Activated CD4-positive, alpha-beta T cell treated with anti-CD3 and anti-CD28 coated beads for 24 hours (primary cell): ENCODE measurements around the gene ZNF484.
"Not testable (repeated sequence)": the region's sequence is repeated elsewhere in the genome, so short reads cannot be mapped to it uniquely, and the experiment has no call there.

Experiments
- DNase-seq, 2 donors: peaks; one replicate each; pipeline ENCODE4 v3.0.0-alpha.2; 2020; ENCODE audit warnings: low read depth in 2 of 2

The ZNF484 gene

DNA sequence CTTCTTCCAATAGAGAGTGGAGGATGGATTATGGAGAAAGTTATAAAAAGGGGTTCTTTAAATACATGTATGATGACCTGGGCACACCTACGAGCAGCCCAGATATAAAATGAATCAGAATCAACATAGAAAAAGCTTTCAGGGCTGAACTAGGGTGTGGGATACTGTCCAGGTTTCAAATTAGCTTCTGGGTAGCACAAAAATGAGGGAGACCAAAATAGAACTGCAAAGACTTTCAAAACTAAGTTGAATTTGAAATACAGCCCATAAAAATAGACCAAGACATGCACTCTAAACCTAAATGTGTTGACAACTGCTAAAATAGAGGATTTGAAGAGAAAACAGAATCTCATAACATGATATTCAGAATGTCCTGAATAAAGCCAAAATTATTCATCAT is 17.0 kb downstream of the ZNF484 start:
- no peak for DNase-seq

DNA sequence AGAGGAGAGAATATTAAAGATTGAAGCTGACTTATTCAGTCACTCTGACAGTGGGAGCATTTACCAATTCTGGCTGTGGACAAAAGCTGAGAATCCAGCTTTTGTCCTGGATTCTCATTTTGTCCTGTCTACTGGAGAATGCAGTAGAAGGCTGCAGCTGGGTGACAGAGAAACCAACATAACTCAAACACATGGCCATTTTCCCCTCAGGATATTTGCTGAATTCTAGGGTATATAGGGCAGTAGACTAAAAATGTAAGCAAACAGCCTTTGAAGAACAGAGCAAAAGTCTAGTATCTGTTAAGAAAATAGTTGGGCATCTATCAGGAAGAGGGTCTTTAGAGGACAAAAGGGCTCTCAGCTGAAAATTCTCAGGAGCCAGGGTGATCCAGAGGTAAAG is 20.6 kb downstream of the ZNF484 start:
- no peak for DNase-seq

DNA sequence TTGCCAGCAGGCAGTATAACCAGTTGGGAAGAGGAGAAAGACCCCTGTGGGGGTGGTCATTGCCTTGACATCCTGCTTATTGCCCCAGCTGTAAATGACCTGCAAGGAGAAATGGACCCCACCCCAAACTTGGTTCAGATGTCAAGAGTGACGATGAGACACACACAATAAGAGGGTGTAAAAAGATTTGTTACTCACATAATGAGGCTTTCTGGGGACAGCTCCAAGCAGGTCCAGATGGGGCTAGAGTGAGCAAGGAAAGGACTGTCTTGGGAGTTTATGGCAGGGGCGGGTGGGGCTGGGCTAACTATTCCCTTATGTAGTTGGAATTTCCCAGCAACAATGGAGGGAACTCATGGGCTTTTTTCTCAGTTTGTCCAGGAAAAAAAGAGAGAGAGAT is 24.1 kb downstream of the ZNF484 start:
- no peak for DNase-seq

DNA sequence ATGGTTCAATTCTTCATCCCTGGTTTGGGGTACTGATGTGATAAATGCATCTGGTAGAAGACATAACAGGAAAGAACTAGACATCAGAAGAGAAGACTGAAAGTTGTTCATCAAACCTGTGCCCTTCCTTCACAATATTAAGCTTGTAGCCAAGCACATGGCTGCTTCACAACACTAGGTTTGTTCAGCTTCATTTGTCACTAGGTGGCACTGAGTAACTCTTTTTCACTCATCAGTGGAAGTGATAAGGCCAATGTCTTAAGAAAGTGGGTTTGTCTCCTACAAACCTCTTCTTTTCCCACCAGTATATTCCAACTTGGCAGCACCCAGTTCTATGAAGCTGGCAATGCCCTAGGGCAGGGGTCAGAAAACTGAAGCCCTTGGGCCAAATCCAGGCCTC is 26.9 kb downstream of the ZNF484 start:
- DNase-seq, result no peak

DNA sequence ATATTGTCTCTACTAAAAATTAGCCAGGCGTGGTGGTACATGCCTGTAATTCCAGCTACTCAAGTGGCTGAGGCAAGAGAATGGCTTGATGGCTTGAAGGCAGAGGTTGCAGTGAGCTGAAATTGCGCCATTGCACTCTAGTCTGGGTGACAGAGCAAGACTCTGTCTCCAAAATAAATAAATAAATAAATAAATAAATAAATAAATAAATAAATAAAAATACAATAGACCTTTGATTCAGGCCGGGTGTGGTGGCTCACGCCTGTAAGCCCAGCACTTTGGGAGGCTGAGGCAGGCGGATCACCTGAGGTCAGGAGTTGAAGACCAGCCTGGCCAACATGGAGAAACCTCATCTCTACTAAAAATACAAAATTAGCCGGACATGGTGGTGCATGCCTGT is 29.1 kb downstream of the ZNF484 start:
- DNase-seq, result not testable (repeated sequence)

DNA sequence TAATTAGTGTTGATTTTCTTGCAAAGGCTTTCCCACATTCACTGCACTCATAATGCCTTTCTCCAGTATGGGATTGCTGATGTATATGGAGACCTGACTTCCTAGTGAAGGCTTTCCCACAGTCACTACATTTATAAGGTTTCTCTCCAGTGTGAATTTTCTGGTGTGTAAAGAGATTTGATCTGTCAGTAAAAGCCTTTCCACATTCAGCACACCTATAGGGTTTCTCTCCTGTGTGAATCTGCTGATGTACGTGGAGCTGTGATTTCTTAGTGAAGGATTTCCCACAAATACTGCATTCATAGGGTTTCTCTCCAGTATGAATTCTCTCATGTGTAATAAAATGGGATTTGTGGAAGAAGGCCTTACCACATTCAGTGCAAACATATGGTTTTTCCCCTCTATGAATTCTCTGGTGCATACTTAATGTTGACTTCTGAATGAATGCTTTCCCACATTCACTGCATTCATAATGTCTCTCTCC is 31.1 kb downstream of the ZNF484 start:
- DNase-seq, result no peak

DNA sequence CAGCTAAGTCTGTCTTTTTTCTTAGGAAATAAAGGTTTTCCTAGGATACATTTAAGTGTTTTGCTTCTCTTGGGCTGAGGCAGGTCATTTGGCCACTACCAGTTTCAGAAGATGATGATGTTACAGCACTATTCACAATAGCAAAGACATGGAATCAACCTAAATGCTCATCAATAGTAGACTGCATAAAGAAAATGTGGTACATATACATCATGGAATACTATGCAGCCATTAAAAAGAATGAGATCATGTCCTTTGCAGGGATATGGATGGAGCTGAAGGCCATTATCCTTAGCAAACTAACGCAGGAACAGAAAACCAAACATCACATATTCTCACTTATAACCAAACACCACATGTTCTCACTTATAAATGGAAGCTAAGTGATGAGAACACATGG is 39.4 kb downstream of the ZNF484 start:
- DNase-seq, result not testable (repeated sequence)

DNA sequence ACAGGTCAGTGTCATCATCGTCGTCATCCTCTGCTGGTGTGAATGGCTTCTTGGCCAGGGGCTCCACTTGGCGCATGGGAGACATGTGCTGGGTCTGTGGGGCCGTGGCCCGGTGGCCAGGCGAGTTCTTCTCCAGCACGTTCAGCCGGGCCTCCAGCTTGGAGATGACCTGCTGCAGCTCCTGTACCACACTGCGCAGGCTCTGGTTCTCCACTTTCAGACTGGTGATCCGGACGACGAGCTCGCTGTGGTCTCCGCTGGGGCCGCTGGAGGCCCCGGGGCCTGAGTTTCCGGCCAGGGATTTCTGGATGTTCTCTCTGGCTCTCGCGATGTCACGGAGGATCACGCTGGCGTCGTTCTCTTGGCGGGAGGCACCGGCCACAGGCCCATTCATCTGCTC is 40.6 kb downstream of the ZNF484 start:
- DNase-seq, result no peak

DNA sequence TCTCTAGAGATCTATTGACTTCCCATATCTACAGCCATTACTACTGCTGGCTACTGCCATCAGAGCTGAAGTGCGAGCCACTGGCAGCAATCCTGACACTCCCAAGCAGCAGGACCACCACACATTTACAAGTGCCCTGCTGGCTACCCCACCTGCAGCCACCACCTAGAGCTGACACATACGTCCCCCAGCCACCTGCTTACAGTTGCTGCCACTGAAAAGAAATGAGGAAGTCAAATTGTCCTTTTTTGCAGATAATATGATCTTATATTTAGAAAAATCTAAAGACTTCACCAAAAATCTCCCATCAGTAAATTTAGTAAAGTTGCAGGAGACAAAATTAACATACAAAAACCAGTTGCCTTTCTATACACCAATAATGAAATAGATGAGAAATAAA is 48.4 kb downstream of the ZNF484 start:
- no peak for DNase-seq

DNA sequence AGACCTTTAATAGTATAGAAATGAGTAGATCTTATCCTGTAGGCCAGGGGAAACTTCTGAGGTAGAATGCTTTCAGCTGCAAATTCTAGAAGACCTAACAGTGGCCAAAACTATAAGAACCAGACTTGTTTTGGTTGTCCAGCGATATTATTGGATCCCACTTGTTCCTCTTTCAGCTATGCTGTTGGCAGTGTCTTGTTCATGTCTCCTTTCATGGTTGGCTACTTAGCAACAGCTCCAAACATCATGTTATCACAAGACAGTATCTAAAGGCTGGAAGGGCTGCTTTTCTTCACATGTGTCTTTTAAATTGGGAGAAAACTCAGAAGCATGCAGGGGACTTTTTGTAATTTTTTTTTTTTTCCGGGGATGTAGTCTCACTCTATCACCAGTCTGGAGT is 52.8 kb downstream of the ZNF484 start:
- not testable (repeated sequence) for DNase-seq

DNA sequence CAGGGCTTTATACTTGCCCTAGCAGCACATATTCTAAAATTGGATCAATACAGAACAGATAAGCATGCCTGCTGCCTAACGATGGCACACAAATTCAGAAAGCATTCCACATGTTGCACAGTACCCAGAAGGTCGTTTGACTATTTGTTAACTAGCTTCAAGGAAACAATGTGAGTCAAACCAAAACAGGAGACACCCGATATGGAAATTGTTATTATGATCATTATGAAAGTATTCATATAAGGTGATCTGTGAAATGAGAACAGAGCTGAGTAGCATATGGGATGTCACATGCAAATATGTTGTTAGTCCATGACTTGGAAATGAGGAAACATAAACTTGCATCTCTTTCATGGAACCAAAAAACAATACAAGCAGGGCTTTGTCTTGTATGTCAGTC is 56.9 kb downstream of the ZNF484 start:
- DNase-seq, result no peak

DNA sequence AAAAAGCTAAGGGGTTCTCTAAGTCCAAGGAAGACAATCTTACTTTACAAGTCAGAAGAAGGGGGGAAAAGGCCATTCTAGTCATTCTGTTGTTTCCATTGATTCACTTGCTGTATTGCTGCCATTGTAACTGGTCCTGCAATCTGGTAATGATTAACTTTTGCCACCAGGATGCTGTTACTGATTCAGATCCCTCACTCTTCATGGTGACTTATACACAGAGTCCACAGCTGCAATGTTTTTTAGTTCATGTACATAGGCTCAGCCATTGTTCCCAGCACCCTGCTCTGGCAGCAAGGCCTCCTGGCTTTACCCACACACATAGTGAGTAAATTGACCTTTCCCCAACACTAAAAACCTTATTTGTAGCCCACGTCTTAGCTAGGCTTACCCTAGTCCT is 57.9 kb downstream of the ZNF484 start:
- not testable (repeated sequence) for DNase-seq

DNA sequence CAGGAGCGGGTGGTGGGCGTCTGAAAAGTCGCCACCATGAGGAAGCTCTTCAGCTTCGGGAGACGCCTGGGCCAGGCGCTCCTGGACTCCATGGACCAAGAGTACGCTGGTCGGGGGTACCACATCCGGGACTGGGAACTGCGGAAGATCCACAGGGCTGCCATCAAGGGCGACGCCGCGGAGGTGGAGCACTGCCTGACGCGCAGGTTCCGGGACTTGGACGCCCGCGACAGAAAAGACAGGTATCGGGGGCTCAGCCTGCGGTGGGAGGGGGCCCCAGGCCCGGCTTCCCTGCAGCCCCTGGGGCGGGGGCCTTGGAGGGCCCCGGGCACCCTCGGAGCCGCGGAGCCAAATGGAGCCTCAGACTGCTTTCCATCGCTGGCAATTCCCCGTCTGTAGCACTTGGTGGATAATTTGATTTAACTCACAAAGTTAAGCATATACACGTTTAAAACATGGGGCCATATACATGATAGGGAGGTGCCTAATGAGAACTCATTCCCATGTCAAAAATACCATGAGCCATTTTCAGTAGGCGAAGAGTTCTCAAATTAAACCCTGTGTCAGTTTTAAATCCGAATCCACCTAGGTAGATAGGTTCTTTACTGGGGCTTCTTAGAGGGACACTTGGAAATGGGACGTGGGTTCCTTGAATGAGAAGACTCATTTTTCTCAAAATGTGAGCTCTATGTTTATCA is 68.1 kb downstream of the ZNF484 start:
- not testable (repeated sequence) for DNase-seq

DNA sequence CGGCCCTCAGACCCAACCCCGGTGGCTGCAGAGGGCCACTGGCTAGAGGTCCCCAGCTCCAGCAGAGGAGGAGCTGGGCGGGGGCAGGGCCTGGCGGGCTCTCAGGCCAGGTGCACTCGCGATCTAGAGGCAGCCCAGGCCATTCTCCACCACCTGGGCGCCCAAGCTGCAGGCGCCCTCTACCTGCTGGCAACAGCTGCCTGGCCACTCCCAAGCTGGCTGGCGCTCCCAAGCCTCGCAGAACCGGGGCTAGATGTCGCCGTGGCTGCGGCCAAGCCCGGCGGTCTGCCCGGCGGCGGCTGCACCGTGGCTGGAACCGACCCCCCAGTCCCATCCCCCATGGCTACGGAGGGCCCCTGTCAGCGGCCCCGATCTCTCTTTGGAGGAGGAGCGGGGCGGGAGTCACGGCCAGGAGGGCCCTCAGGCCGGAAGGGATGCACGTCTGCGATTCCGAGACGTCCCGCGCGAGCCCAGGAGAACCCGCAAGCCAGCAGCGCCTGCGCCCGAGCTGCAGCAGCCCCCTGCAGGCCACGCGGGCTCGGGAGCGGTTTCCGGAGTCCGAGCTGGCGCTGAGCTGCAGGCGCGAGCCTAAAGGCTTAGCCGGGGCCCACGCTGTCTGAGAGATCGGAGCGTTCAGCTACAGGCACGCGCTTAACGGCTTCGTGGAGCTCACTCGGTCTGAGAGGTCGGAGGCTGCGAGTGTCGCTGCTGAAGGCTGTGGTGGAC is 68.9 kb downstream of the ZNF484 start:
- DNase-seq, result peak; percentile 17 to 49

DNA sequence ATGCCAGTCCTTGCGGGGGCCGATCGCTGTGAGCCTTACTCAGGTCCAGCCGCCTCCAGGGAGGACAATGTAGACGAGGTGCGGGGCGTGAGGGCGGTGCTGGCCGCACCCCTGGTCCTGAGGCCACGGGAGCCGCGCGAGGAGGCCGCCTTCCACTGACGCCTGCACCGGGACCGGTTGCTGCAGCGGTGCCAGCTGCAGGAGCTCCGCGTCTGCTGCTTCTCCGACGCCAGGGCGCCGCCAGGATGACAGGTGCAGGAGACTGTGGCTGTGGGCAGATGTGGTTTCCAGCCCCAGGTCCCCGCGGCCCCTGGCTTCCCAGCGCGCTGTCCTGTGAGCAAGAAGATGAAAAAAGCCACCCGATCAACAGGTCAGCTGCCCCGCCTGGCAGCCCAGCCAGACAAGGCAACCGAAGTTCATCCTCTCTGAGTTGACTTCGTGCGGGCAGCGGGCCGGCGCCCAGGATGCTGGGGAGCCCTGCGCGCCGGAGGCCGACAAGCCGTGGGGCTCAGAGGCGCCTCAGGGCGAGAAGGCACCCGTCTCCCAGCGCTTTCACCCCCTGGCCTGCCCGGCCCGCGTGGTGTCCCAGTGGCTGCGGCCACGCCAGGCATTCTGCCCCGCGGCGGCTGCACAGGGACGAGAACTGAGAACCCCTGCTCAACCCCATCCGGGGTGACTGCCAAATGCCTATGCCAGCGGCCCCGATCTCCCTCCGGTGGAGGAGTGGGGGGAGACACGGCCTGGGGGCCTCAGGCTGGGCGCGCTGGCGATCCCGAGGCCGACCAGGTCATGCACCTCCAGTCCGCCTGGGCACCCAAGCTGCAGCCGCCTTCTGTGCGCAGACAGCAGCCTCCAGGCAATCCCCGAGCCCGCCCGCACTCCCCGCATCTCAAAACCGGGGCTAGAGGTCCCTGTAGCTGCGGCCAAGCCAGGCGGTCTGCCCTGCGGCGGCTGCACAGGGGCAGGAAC is 69.8 kb downstream of the ZNF484 start:
- peak; percentile 13 to 15 for DNase-seq

DNA sequence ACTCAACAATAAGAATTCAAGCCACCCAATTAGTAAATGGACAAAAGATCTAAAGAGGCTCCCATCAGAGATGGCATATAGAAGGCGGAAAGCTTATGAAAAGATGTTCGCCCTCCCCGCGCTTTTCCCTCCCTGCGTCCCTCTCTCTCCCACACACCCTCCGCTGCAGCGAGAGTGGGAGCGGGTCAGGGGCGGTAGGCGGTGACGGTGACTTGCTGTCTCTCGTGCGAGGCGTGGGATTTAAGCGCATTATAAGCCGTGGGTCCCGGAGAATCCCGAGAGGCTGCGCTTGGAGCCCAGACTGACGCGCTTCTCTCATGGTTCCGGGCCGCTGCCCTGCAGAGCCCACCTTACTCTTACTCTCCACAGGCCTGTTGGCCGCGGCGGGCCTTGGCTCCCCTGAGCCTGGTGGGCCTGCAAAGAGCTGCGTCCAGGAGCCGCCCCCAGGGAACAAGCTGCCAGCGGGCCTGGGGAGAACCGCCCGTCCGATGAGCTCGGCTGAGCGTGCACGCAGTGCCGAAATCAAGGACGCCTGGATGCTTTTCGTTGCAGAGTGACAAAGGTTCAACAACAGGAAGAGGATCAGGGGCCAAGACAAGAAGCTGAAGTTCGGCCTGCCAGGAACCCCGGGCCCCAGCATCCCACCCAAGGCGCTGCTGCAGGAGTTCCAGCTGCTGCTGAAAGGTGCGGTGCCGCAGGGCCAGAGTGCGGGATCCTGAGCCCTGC is 70.6 kb downstream of the ZNF484 start:
- DNase-seq, result no peak

DNA sequence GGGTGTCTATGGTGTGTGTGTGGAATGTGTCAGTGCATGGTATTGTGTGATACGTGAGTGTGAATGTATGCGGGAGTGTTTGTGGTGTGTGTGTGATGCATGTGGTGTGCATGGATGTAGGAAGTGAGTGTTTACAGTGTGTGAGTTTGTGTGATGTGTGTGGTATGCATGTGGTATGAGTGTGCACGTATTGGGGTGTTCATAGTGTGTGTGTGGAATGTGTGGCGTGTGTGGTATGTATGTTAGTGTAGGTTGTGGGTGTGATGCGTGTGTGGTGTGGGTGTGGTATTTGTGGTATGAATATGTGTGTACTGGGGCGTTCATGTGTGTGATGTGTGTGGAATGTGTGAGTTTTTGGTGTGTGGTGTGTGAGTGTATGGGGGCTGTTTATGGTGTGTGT is 73.1 kb downstream of the ZNF484 start:
- no peak for DNase-seq

DNA sequence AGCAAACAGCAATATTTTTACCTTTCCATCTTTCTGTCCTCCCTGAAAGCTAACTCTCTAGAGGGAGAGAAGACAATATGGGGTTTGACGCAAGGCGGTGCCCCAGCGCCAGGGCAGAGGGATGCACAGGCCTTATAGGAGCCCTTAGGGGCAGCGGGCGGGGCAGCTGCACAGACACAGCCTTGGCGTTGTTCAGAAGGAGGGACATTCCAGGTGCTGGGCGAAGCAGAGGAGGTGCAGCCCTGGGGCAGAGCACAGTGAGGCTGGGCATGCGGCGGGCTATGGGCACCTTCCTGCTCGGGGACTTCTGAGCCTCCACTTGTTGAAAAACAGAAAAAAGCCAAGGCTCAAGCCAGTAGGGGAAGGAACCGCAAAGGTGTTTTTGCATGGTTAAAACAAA is 79.5 kb downstream of the ZNF484 start:
- DNase-seq, result no peak

DNA sequence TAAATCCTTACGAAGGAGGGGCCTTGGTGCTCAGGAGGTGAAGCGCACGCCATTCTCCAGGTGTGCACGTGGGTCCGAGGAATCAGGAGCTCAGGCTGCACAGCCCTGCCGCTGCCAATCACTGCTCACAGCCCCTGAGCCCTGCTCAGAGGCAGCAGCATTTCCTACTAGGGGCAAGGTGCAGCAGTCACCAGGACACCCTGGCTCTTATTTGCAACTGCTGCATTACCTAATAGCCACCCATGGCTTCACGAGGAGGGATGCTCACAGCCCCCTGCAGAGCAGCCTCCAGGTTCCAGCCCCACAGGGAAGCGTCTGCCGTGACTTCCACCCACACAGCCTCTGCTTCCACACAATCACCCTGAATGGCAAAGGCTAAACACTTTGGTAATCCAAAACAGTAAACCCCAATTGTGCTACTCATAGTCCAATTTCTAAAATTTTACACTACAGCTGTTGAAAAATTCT is 81.5 kb downstream of the ZNF484 start:
- DNase-seq, result not testable (repeated sequence)

DNA sequence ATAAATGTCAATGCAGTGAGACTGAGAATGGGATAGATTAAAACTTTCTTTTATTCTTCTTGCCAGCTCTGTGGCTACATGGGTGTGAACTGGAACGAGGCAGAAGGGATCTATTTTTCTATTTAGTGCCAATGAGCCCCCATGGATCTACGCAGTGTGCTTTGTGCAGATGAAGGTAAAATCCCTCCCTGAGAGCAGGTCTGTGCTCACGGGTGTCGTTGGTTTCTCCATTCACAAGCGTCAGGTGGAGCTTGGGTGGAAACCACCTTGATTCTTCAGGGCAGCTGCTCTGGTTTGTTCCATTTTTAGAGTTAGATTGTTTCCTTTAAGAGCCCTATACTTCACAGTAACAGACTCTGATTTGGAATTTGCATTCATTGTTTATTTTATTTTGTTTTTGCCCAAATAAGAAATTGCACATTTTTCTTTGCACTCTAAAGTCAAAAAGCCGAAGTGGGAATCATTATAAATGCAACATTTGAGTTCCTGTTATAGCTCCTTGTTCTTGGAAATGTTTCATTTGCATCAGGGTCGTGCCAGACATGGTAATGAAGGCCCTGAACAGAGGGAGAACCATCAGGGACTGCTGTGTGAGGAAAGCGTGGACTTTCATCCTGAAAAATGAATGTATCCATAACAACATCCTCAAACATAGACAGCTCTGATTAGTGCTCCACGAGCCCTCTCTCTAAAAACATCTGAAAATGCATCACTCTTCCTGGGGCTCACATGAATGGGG is 82.1 kb downstream of the ZNF484 start:
- DNase-seq, result no peak
